DND-41 (cell line): Measurements from ENCODE around the gene SERPINI2.

Experiments used
- ATAC-seq: fragments of 200-7000 bp; cut with Tn5 transposase; 3 replicates; pipeline ENCODE4 v1.9.1; 2021; ENCODE audit warnings: low read depth; ENCODE audit not compliant: insufficient read depth
- DNase-seq: peaks from one replicate; pipeline ENCODE4 v3.0.0-alpha.2; 2020
- H2AFZ ChIP-seq: 2 replicates; pipeline ENCODE4 v1.6.0; 2012; ENCODE audit warnings: low read depth, low read length
- H3K27ac ChIP-seq: 2 replicates; pipeline ENCODE4 v1.5.1; 2012; ENCODE audit warnings: low read length, inconsistent platforms
- H3K27me3 ChIP-seq: fragments of 200-600 bp; sonication (generic); 2 replicates; pipeline ENCODE4 v1.6.0; 2012; ENCODE audit warnings: low read length, mild to moderate bottlenecking, inconsistent platforms; ENCODE audit not compliant: insufficient read depth, poor library complexity
- H3K36me3 ChIP-seq: 2 replicates; pipeline ENCODE4 v1.5.1; 2012; ENCODE audit warnings: low read length, inconsistent platforms; ENCODE audit not compliant: insufficient read depth
- H3K4me1 ChIP-seq: 2 replicates; pipeline ENCODE4 v1.5.1; 2012; ENCODE audit warnings: mild to moderate bottlenecking, low read length; ENCODE audit not compliant: insufficient read depth
- H3K4me2 ChIP-seq: 2 replicates; pipeline ENCODE4 v1.6.0; 2012; ENCODE audit warnings: mild to moderate bottlenecking, moderate library complexity, low read length, inconsistent platforms; ENCODE audit not compliant: insufficient read depth
- H3K4me3 ChIP-seq, 2 experiments: fragments of 200-600 bp in 1 of 2; shearing (Covaris generic) in 1 of 2; 2 replicates each; pipeline ENCODE4 v1.5.1; 2012 to 2016; ENCODE audit warnings: inconsistent platforms in 2 of 2, low read length in 2 of 2, mild to moderate bottlenecking in 2 of 2, low read depth in 1 of 2, moderate library complexity in 1 of 2
- H3K79me2 ChIP-seq: 2 replicates; pipeline ENCODE4 v1.6.0; 2012; ENCODE audit warnings: low read length, inconsistent platforms; ENCODE audit not compliant: insufficient read depth
- H3K9ac ChIP-seq: 2 replicates; pipeline ENCODE4 v1.6.0; 2012; ENCODE audit warnings: low read depth, mild to moderate bottlenecking, inconsistent platforms, low read length, moderate library complexity
- H3K9me3 ChIP-seq: 2 replicates; pipeline ENCODE4 v1.5.1; 2012; ENCODE audit warnings: low read length, moderate library complexity, mild to moderate bottlenecking, inconsistent platforms; ENCODE audit not compliant: insufficient read depth, severe bottlenecking
- H4K20me1 ChIP-seq: 2 replicates; pipeline ENCODE4 v1.6.0; 2012; ENCODE audit warnings: low read length; ENCODE audit not compliant: insufficient read depth
- EZH2 ChIP-seq: IDR thresholded peaks from 3 replicates; pipeline ENCODE4 v1.6.1; 2012; ENCODE audit warnings: borderline replicate concordance, low read depth, mild to moderate bottlenecking, moderate library complexity, low read length, inconsistent platforms; ENCODE audit not compliant: severe bottlenecking
- TF ChIP-seq, protein P1 (sequence below): IDR thresholded peaks from 2 replicates; pipeline ENCODE4 v1.5.1; 2012; ENCODE audit warnings: borderline replicate concordance, low read length, moderate library complexity, mild to moderate bottlenecking; ENCODE audit not compliant: poor library complexity, severe bottlenecking; ENCODE audit errors: extremely low read depth

Gene SERPINI2

GRCh38 chr3:167394003-167394402 is 79.8 kb downstream of the SERPINI2 start:
- TF ChIP-seq, protein P1, sequence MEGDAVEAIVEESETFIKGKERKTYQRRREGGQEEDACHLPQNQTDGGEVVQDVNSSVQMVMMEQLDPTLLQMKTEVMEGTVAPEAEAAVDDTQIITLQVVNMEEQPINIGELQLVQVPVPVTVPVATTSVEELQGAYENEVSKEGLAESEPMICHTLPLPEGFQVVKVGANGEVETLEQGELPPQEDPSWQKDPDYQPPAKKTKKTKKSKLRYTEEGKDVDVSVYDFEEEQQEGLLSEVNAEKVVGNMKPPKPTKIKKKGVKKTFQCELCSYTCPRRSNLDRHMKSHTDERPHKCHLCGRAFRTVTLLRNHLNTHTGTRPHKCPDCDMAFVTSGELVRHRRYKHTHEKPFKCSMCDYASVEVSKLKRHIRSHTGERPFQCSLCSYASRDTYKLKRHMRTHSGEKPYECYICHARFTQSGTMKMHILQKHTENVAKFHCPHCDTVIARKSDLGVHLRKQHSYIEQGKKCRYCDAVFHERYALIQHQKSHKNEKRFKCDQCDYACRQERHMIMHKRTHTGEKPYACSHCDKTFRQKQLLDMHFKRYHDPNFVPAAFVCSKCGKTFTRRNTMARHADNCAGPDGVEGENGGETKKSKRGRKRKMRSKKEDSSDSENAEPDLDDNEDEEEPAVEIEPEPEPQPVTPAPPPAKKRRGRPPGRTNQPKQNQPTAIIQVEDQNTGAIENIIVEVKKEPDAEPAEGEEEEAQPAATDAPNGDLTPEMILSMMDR: no peak
- TF ChIP-seq EZH2: no peak
- Histone ChIP-seq H3K27me3 (no peaks in the 10 kb centered on the region), H3K27ac (no peak overlapping the region), H3K9me3 (no peaks in the 10 kb centered on the region), H3K36me3 (no peaks in the 10 kb centered on the region), H2AFZ (no peak overlapping the region), H4K20me1 (no peaks in the 10 kb centered on the region), H3K4me3 (no peak overlapping the region), H3K9ac (no peak overlapping the region), H3K79me2 (no peaks in the 10 kb centered on the region), H3K4me2 (no peak overlapping the region), H3K4me1 (no peaks in the 10 kb centered on the region)
- no peak for DNase-seq
- ATAC-seq: no peak
